T-helper 22 cell (primary cell): ENCODE results near the gene POU3F2.
A peak's percentile ranks its signal among the peaks of the same experiment; 100 is the strongest.

Source experiments
- DNase-seq: peaks from one replicate; pipeline ENCODE4 v3.0.0-alpha.2; 2020; ENCODE audit warnings: low read depth

POU3F2 gene

GRCh38 chr6:98834060-98835031 is at the start of gene POU3F2:
POU3F2 (plus strand) TSS chr6:98834574; CDS start chr6:98834874, 300 bp downstream.
- peak; percentile 54 for DNase-seq

GRCh38 chr6:98787435-98787834 is 46.9 kb upstream of the POU3F2 start:
- no peak for DNase-seq

- DNase-seq: no peak
Observed at GRCh38 chr6:98787961-98788360, 46.4 kb upstream of the POU3F2 start.

GRCh38 chr6:98794307-98794842 is 40.0 kb upstream of the POU3F2 start:
- no peak for DNase-seq

- no peak for DNase-seq
Observed at GRCh38 chr6:98797217-98797994, 37.0 kb upstream of the POU3F2 start.

GRCh38 chr6:98800866-98801265 is 33.5 kb upstream of the POU3F2 start:
- DNase-seq: no peak

- no peak for DNase-seq
Observed at GRCh38 chr6:98808541-98809210, 25.7 kb upstream of the POU3F2 start.

- no peak for DNase-seq
Observed at GRCh38 chr6:98812220-98812619, 22.2 kb upstream of the POU3F2 start.

- no peak for DNase-seq
Observed at GRCh38 chr6:98816799-98817198, 17.6 kb upstream of the POU3F2 start.

- DNase-seq: no peak
Observed at GRCh38 chr6:98821756-98822405, 12.5 kb upstream of the POU3F2 start.

- DNase-seq: no peak
Observed at GRCh38 chr6:98823428-98824161, 10.8 kb upstream of the POU3F2 start.

GRCh38 chr6:98824162-98824901 is 10.0 kb upstream of the POU3F2 start:
- no peak for DNase-seq

- DNase-seq: no peak
Observed at GRCh38 chr6:98824902-98825599, 9.3 kb upstream of the POU3F2 start.

GRCh38 chr6:98825600-98826230 is 8.7 kb upstream of the POU3F2 start:
- DNase-seq: no peak

GRCh38 chr6:98827295-98828159 is 6.8 kb upstream of the POU3F2 start:
- no peak for DNase-seq

GRCh38 chr6:98828211-98828788 is 6.1 kb upstream of the POU3F2 start:
- DNase-seq: no peak

GRCh38 chr6:98828941-98829411 is 5.4 kb upstream of the POU3F2 start:
- DNase-seq: no peak

- no peak for DNase-seq
Observed at GRCh38 chr6:98830146-98830545, 4.2 kb upstream of the POU3F2 start.
